ENCODE measurements around the gene CLRN3.

GRCh38 chr10:127940866-127941640 lies 48.3 kb upstream of the CLRN3 start:
- TF ChIP-seq MYC (IDR thresholded peaks at IDR 0.05; ENCODE audit: borderline replicate concordance, low read length) (no peak), CTCF (IDR thresholded peaks at IDR 0.05) (no peak), PHF8 (IDR thresholded peaks at IDR 0.05; ENCODE audit: borderline replicate concordance, low read depth) (no peak), CEBPB (IDR thresholded peaks at IDR 0.05) (no peak), POLR2A (IDR thresholded peaks at IDR 0.05; ENCODE audit: low read length) (no peak), EP300 (IDR thresholded peaks at IDR 0.05) (no peak), RFX5 (IDR thresholded peaks at IDR 0.05) (no peak), REST (IDR thresholded peaks at IDR 0.05) (no peak), TP53 (CRISPR knock-in tag; IDR thresholded peaks at IDR 0.05) (no peak), CHD4 (IDR thresholded peaks at IDR 0.05; ENCODE audit: borderline replicate concordance) (no peak), CHD2 (IDR thresholded peaks at IDR 0.05; ENCODE audit: low read length, partially characterized antibody) (no peak), MAZ (IDR thresholded peaks at IDR 0.05; ENCODE audit: borderline replicate concordance, low read depth, low read length) (no peak)

All from A549 (cell line).